Left ventricle myocardium inferior (tissue), 1 donor: ENCODE results near the gene NUMBL. TPM values are rescaled to one million over a fixed set of nuclear protein-coding genes. Genes with fewer than 3 reads are reported as not detected.

Source experiments
- DNase-seq: peaks from one replicate; pipeline ENCODE4 v3.0.0-alpha.2; 2020
- H3K27ac ChIP-seq: fragments of 200-600 bp; replicated peaks from 2 replicates; pipeline ENCODE4 v1.8.0; 2021
- H3K27me3 ChIP-seq: fragments of 200-600 bp; 2 replicates; pipeline ENCODE4 v1.8.0; 2021; ENCODE audit warnings: low read depth
- H3K36me3 ChIP-seq: fragments of 200-600 bp; 2 replicates; pipeline ENCODE4 v1.8.0; 2021
- H3K4me1 ChIP-seq: fragments of 200-600 bp; 2 replicates; pipeline ENCODE4 v1.8.0; 2021
- H3K4me3 ChIP-seq: fragments of 200-600 bp; 2 replicates; pipeline ENCODE4 v1.8.0; 2021; ENCODE audit warnings: mild to moderate bottlenecking, moderate library complexity
- H3K9me3 ChIP-seq: fragments of 200-600 bp; replicated peaks from 2 replicates; pipeline ENCODE4 v1.8.0; 2021
- intact Hi-C: fragments of 100-400 bp; cut with micrococcal nuclease; formaldehyde crosslinking; loops from one replicate; pipeline ENCODE4 v1.11.0; 2022
- total RNA-seq: library from RNA; stranded (reverse); fragmentation: NEBNext Ultra II Directional; extraction: Animal tissue kit (Norgen Biotek cat#: 25700); gene quantifications from one replicate; pipeline ENCODE4 v1.2.1, GENCODE V29; 2021
- TF ChIP-seq, protein P1 (sequence below): fragments of 200-600 bp; IDR thresholded peaks from 2 replicates; pipeline ENCODE4 v1.8.0; 2021; ENCODE audit warnings: antibody characterized with exemption, mild to moderate bottlenecking, borderline replicate concordance
- donor health status: DM: no; HTN: yes; CAD: no; lungs with severe emphysema.

The NUMBL gene
- total RNA-seq, 1 donor from 2014 or later = 14.7 TPM

DNA sequence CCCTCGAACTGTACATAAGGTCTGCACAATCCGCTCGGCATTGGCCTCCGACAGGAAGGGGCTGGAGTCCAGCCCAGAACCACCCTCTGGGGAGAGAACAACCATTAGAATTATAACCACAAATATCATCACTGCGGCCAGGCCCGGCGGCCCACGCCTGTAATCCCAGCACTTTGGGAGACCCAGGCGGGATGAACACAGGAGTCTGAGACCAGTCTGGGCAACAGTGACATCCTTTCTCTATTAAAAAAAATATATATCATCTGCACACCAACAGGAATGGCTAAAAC, 14.9 kb upstream of the NUMBL start:
- peak; percentile 65 for DNase-seq
- Histone ChIP-seq H3K9me3 (no peaks in the 10 kb centered on the region), H3K4me3 (no peak overlapping the region), H3K27me3 (no peaks in the 10 kb centered on the region), H3K36me3 (peaks cover 85% of the 10 kb centered on the region), H3K27ac (peak overlapping the region; percentile 85), H3K4me1 (peaks cover 47% of the 10 kb centered on the region)
- intact Hi-C loops = no loop called here
- TF ChIP-seq, protein P1, sequence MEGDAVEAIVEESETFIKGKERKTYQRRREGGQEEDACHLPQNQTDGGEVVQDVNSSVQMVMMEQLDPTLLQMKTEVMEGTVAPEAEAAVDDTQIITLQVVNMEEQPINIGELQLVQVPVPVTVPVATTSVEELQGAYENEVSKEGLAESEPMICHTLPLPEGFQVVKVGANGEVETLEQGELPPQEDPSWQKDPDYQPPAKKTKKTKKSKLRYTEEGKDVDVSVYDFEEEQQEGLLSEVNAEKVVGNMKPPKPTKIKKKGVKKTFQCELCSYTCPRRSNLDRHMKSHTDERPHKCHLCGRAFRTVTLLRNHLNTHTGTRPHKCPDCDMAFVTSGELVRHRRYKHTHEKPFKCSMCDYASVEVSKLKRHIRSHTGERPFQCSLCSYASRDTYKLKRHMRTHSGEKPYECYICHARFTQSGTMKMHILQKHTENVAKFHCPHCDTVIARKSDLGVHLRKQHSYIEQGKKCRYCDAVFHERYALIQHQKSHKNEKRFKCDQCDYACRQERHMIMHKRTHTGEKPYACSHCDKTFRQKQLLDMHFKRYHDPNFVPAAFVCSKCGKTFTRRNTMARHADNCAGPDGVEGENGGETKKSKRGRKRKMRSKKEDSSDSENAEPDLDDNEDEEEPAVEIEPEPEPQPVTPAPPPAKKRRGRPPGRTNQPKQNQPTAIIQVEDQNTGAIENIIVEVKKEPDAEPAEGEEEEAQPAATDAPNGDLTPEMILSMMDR = no peak

DNA sequence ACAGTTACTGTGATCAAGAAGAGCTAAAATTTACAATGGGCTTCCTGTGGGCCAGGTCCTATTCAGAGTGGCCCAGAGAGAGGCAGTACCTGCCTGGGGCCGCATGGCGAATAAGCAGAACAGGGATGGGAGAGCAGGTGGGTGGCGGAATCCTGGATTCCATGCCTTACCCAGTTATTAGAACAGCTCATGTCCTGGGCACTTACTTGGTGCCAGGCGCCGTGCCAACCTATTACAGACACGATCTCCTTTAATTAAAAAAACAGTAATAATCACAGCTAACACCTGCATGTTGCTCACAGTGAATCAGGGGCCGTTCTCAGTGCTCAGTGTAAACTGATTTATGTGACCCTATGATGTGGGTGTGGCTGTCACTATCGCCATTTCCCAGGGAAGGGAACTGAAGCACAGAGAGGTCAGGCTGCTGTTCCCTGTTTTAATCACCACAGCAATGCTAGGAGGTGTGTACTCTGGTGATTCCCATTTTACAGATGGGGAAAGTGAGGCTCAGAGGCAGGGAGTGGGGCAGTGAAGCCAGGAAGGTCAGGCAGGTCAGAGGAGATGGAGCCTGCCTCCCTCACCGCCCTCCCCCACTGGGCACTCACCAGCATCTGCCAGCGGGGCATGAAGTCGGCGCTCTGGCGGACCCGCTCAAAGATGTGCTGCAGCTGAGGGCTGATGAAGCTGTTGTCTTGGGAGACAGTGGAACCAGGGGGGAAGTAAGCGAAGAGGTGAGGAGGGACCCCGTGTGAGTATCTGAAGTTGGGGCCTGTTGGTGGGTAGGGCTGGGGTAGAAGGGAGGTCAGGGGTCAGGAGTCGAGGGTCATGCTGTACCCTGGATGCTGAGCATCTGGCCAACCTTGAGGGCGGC, 14.3 kb upstream of the NUMBL start:
- no peak overlapping the region for H3K4me3 ChIP-seq
- intact Hi-C loops = no loop called here
- no peaks in the 10 kb centered on the region for H3K9me3 ChIP-seq
- no peaks in the 10 kb centered on the region for H3K27me3 ChIP-seq
- no peak for DNase-seq
- peaks cover 47% of the 10 kb centered on the region for H3K4me1 ChIP-seq
- H3K36me3 ChIP-seq = peaks cover 84% of the 10 kb centered on the region
- peak overlapping the region; percentile 85 for H3K27ac ChIP-seq
- TF ChIP-seq, protein P1 = no peak

DNA sequence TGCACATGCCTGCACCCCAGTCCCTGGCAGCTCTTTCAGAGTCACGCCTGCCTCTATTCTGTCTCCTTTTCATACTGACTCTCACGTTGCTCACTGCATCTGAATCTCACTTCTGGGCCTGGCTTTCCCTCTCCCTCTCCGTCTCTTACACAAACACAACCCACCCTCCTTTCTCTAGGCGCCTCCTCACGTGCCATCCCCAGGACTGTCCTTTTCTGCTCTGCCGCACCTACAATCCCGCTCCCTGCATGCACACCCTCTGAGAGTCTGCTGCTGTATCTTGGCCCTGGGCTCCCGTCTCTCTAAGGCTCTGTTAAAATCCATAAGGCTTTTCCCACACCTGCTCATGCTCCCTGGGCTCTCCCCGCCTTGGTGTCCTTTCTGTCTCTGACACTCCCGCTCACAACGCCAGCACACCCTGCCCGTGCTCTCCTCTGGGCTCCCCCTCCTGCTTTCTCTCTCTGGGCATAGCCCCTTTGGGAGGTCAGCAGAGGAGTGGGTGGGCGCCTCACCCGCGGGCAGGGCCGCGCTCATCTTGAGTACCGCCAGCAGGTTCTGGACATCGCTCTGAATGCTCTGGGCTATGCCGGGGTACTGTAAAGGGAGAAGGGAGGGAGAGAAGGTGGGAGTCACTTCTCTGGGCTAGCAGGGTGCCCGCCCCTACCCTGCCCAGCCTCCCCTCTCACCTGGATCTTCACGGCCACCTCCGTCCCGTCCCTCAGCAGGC, 12.7 kb upstream of the NUMBL start:
- H3K4me1 ChIP-seq = peaks cover 47% of the 10 kb centered on the region
- H3K9me3 ChIP-seq = no peaks in the 10 kb centered on the region
- TF ChIP-seq, protein P1 = no peak
- peaks cover 73% of the 10 kb centered on the region for H3K36me3 ChIP-seq
- peak overlapping the region; percentile 85 for H3K27ac ChIP-seq
- DNase-seq = no peak
- intact Hi-C loops = no loop called here
- H3K27me3 ChIP-seq = no peaks in the 10 kb centered on the region
- no peak overlapping the region for H3K4me3 ChIP-seq

DNA sequence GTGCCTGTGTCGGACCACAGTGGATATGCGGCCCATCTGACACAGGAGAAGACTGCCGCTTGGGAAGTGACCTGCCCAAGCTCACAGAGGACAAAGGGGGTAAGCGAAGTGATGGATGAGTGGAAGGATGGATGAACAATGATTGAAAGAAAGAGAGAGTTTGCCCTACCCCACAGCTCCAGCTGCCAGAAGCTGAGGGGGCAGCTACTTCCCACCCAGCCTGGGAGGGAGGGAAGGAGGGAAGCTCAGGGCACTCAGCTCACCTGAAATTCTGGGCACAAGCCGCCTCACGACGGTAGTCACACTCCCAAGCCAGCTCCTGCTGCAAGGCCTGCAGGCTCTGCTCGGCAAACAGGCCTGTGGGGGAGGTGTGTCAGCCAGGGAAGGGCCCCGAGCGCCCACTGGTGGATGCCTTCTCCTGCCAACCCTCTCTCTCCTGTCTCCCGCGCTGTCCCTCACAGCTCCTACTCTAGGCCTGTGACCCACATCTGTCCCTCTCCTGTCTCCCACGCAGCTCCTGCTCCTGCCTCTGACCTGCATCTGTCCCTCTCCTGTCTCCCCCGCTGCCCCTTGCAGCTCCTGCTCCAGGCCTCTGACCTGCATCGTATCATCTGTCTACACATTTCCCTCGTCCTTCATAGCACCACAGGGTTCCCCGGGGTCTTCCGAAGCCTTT, 12.0 kb upstream of the NUMBL start:
- intact Hi-C loops = no loop called here
- Histone ChIP-seq H3K4me3 (no peak overlapping the region), H3K4me1 (peaks cover 43% of the 10 kb centered on the region), H3K27me3 (no peaks in the 10 kb centered on the region), H3K27ac (peak overlapping the region; percentile 85), H3K36me3 (peaks cover 66% of the 10 kb centered on the region), H3K9me3 (no peaks in the 10 kb centered on the region)
- TF ChIP-seq, protein P1 = peak; percentile 66
- DNase-seq = peak; percentile 66

DNA sequence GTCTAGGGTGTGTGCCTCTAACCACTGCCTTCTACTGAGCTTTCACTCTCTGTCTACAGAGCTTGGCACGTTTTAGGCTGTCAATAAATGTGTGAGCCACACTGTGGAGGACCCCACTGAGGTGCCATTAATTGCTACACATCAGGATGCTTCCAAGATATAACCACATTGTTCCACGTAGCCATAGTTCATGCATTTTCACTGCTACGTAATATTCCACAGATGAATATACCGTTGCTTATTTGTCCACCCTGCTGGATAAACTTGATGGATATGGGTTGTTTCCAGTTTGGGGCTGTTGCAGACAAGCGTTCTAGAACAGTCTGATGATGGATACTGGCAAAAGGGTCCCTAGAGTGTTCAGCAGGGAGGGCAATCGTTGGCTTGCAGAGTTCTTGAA, 11.3 kb upstream of the NUMBL start:
- Histone ChIP-seq H3K27me3 (no peaks in the 10 kb centered on the region), H3K36me3 (peaks cover 67% of the 10 kb centered on the region), H3K4me3 (no peak overlapping the region), H3K27ac (no peak overlapping the region), H3K4me1 (peaks cover 36% of the 10 kb centered on the region), H3K9me3 (no peaks in the 10 kb centered on the region)
- DNase-seq = no peak
- TF ChIP-seq, protein P1 = no peak
- intact Hi-C loops = no loop called here
